Mesenchymal stem cell (in vitro differentiated cells and primary cell): ENCODE data around the gene DEPDC1B.
A peak's percentile ranks its signal among the peaks of the same experiment; 100 is the strongest.

ENCODE experiments used
- DNase-seq: peaks from one replicate; pipeline ENCODE4 v3.0.0-alpha.2; 2013
- H2AFZ ChIP-seq: one replicate; pipeline ENCODE4 v1.6.1; 2013; ENCODE audit warnings: low read depth, mild to moderate bottlenecking, control low read depth, inconsistent platforms, low read length, moderate library complexity
- H2AK5ac ChIP-seq: 2 replicates; pipeline ENCODE4 v1.6.1; 2013; ENCODE audit warnings: low read length, moderate library complexity, mild to moderate bottlenecking, inconsistent platforms; ENCODE audit not compliant: severe bottlenecking
- H2BK120ac ChIP-seq: one replicate; pipeline ENCODE4 v1.6.1; 2013; ENCODE audit warnings: low read depth, mild to moderate bottlenecking, inconsistent platforms, low read length, moderate library complexity
- H2BK12ac ChIP-seq, 2 experiments: one replicate each; pipeline ENCODE4 v1.6.1; 2013; ENCODE audit warnings: inconsistent platforms in 2 of 2, low read length in 2 of 2, mild to moderate bottlenecking in 2 of 2, moderate library complexity in 2 of 2, control low read depth in 1 of 2
- H2BK15ac ChIP-seq: one replicate; pipeline ENCODE4 v1.6.1; 2013; ENCODE audit warnings: mild to moderate bottlenecking, low read depth, inconsistent platforms; ENCODE audit not compliant: poor library complexity, severe bottlenecking
- H2BK5ac ChIP-seq: 2 replicates; pipeline ENCODE4 v1.6.1; 2013; ENCODE audit warnings: low read depth, mild to moderate bottlenecking, low read length, control low read depth, inconsistent platforms; ENCODE audit not compliant: poor library complexity, severe bottlenecking
- H3K14ac ChIP-seq, 2 experiments: one replicate each; pipeline ENCODE4 v1.6.1; 2013; ENCODE audit warnings: inconsistent platforms in 2 of 2, low read length in 2 of 2, control low read depth in 1 of 2, mild to moderate bottlenecking in 1 of 2, moderate library complexity in 1 of 2
- H3K18ac ChIP-seq, 2 experiments: one replicate each; pipeline ENCODE4 v1.6.1; 2013; ENCODE audit warnings: inconsistent platforms in 2 of 2, low read length in 2 of 2, control low read depth in 1 of 2, low read depth in 1 of 2, mild to moderate bottlenecking in 1 of 2
- H3K23ac ChIP-seq, 2 experiments: one replicate each; pipeline ENCODE4 v1.6.1; 2013; ENCODE audit warnings: inconsistent platforms in 2 of 2, low read length in 2 of 2, mild to moderate bottlenecking in 2 of 2, moderate library complexity in 2 of 2, control low read depth in 1 of 2
- H3K27ac ChIP-seq: 2 replicates; pipeline ENCODE4 v1.5.1; 2013; ENCODE audit warnings: mild to moderate bottlenecking, moderate library complexity, low read length, control low read depth, inconsistent platforms; ENCODE audit not compliant: poor library complexity, severe bottlenecking
- H3K27me3 ChIP-seq, 2 experiments: 2 replicates each; pipeline versions ENCODE4 v1.6.1 to v1.7.0; 2013; ENCODE audit warnings: low read length in 2 of 2, mild to moderate bottlenecking in 2 of 2, moderate library complexity in 2 of 2, control low read depth in 1 of 2, inconsistent platforms in 1 of 2; ENCODE audit not compliant: control insufficient read depth in 1 of 2, insufficient read depth in 1 of 2
- H3K36me3 ChIP-seq, 2 experiments: 2 replicates each; pipeline versions ENCODE4 v1.6.1 to v1.7.0; 2013; ENCODE audit warnings: low read length in 2 of 2, control low read depth in 1 of 2, inconsistent platforms in 1 of 2, low read depth in 1 of 2, mild to moderate bottlenecking in 1 of 2; ENCODE audit not compliant: insufficient read depth in 2 of 2, control insufficient read depth in 1 of 2
- H3K4ac ChIP-seq, 2 experiments: one replicate each; pipeline ENCODE4 v1.6.1; 2013; ENCODE audit warnings: inconsistent platforms in 2 of 2, low read length in 2 of 2, mild to moderate bottlenecking in 2 of 2, moderate library complexity in 2 of 2, control low read depth in 1 of 2, low read depth in 1 of 2
- H3K4me1 ChIP-seq: 2 replicates; pipeline ENCODE4 v1.6.1; 2013; ENCODE audit warnings: low read depth, low read length, control low read depth; ENCODE audit not compliant: control insufficient read depth, insufficient read depth
- H3K4me2 ChIP-seq: 2 replicates; pipeline ENCODE4 v1.6.1; 2013; ENCODE audit warnings: low read length, mild to moderate bottlenecking, inconsistent platforms; ENCODE audit not compliant: poor library complexity, severe bottlenecking
- H3K4me3 ChIP-seq, 2 experiments: 2 replicates each; pipeline versions ENCODE4 v1.5.1 to v1.7.0; 2013; ENCODE audit warnings: low read length in 2 of 2, mild to moderate bottlenecking in 2 of 2, control low read depth in 1 of 2, low read depth in 1 of 2; ENCODE audit not compliant: insufficient read depth in 1 of 2
- H3K79me1 ChIP-seq: replicated peaks from 2 replicates; pipeline ENCODE4 v1.6.1; 2013; ENCODE audit warnings: mild to moderate bottlenecking, control low read depth, low read length, inconsistent platforms; ENCODE audit not compliant: poor library complexity, severe bottlenecking
- H3K9ac ChIP-seq: 2 replicates; pipeline ENCODE4 v1.7.0; 2013; ENCODE audit warnings: mild to moderate bottlenecking, low read length, moderate library complexity
- H3K9me3 ChIP-seq: 2 replicates; pipeline ENCODE4 v1.7.0; 2013; ENCODE audit warnings: mild to moderate bottlenecking, low read length; ENCODE audit not compliant: control insufficient read depth
- H4K8ac ChIP-seq: one replicate; pipeline ENCODE4 v1.6.1; 2013; ENCODE audit warnings: inconsistent platforms, mild to moderate bottlenecking, low read length, moderate library complexity
- H4K91ac ChIP-seq: one replicate; pipeline ENCODE4 v1.6.1; 2013; ENCODE audit warnings: mild to moderate bottlenecking, low read length, inconsistent platforms
- WGBS: methylation state at CpG from one replicate; pipeline ENCODE4 v1.1.7; 2013; ENCODE audit warnings: mixed read lengths; 5-methylcytosine and 5-hydroxymethylcytosine counted together

The DEPDC1B gene

GRCh38 chr5:60638300-60638699 lies 61.7 kb downstream of the DEPDC1B start:
- H3K36me3 ChIP-seq, result no peaks in the 10 kb centered on the region
- no peak overlapping the region for H2BK120ac ChIP-seq
- H2BK12ac ChIP-seq, result no peak overlapping the region
- H2BK5ac ChIP-seq, result no peak overlapping the region
- no peaks in the 10 kb centered on the region for H3K9me3 ChIP-seq
- H3K23ac ChIP-seq, result no peak overlapping the region
- no peak overlapping the region for H3K27ac ChIP-seq
- H4K91ac ChIP-seq, result no peak overlapping the region
- H2AFZ ChIP-seq, result no peak overlapping the region
- no peak for DNase-seq
- H3K79me1 ChIP-seq, result no peaks in the 10 kb centered on the region
- peaks cover 2% of the 10 kb centered on the region for H3K4me1 ChIP-seq
- no peak overlapping the region for H3K4me2 ChIP-seq
- no peak overlapping the region for H4K8ac ChIP-seq
- H3K4ac ChIP-seq, result no peak overlapping the region
- H2AK5ac ChIP-seq, result no peak overlapping the region
- no peak overlapping the region for H3K14ac ChIP-seq
- no peak overlapping the region for H3K9ac ChIP-seq
- no peak overlapping the region for H3K18ac ChIP-seq
- H3K4me3 ChIP-seq, result no peak overlapping the region
- H2BK15ac ChIP-seq, result no peak overlapping the region
- no peaks in the 10 kb centered on the region for H3K27me3 ChIP-seq

- no peak overlapping the region for H3K18ac ChIP-seq
- WGBS, result no CpG with 5 or more reads among the region's 4 CpGs
- no peak overlapping the region for H2BK120ac ChIP-seq
- no peak overlapping the region for H2AK5ac ChIP-seq
- H4K8ac ChIP-seq, result no peak overlapping the region
- H3K36me3 ChIP-seq, result peaks cover 0 to 5% of the 10 kb centered on the region in 2 experiments
- no peaks in the 10 kb centered on the region for H3K9me3 ChIP-seq
- H3K27ac ChIP-seq, result no peak overlapping the region
- H3K27me3 ChIP-seq, result no peaks in the 10 kb centered on the region
- H3K4me2 ChIP-seq, result no peak overlapping the region
- DNase-seq, result no peak
- no peak overlapping the region for H2AFZ ChIP-seq
- no peak overlapping the region for H3K14ac ChIP-seq
- peaks cover 2% of the 10 kb centered on the region for H3K4me1 ChIP-seq
- H3K9ac ChIP-seq, result no peak overlapping the region
- no peaks in the 10 kb centered on the region for H3K79me1 ChIP-seq
- no peak overlapping the region for H3K4me3 ChIP-seq
- no peak overlapping the region for H3K4ac ChIP-seq
- no peak overlapping the region for H2BK5ac ChIP-seq
- H4K91ac ChIP-seq, result no peak overlapping the region
- H2BK15ac ChIP-seq, result no peak overlapping the region
- H2BK12ac ChIP-seq, result no peak overlapping the region
- H3K23ac ChIP-seq, result no peak overlapping the region
Observed at GRCh38 chr5:60636644-60637043, 63.3 kb downstream of the DEPDC1B start.

- Histone ChIP-seq H4K91ac (no peak overlapping the region), H2AFZ (no peak overlapping the region), H3K27ac (no peak overlapping the region), H3K9me3 (no peaks in the 10 kb centered on the region), H3K4me1 (peaks cover 2% of the 10 kb centered on the region), H3K18ac (no peak overlapping the region), H2AK5ac (no peak overlapping the region), H3K27me3 (no peaks in the 10 kb centered on the region), H3K4ac (no peak overlapping the region), H4K8ac (no peak overlapping the region), H2BK5ac (no peak overlapping the region), H2BK12ac (no peak overlapping the region), H2BK15ac (no peak overlapping the region), H3K4me2 (no peak overlapping the region), H3K9ac (no peak overlapping the region), H2BK120ac (no peak overlapping the region), H3K36me3 (peaks cover 0 to 5% of the 10 kb centered on the region in 2 experiments), H3K14ac (no peak overlapping the region), H3K23ac (no peak overlapping the region), H3K79me1 (no peaks in the 10 kb centered on the region), H3K4me3 (no peak overlapping the region)
- no peak for DNase-seq
- 94% methylated on average over 1 of the region's 1 CpG for WGBS
Observed at GRCh38 chr5:60636001-60636400, 64.0 kb downstream of the DEPDC1B start.

- no peak overlapping the region for H3K27ac ChIP-seq
- no peak overlapping the region for H4K91ac ChIP-seq
- no peak overlapping the region for H2AFZ ChIP-seq
- H4K8ac ChIP-seq, result no peak overlapping the region
- H3K9me3 ChIP-seq, result no peaks in the 10 kb centered on the region
- no peak overlapping the region for H3K9ac ChIP-seq
- H3K14ac ChIP-seq, result no peak overlapping the region
- no peak overlapping the region for H2BK12ac ChIP-seq
- H3K23ac ChIP-seq, result no peak overlapping the region
- no peaks in the 10 kb centered on the region for H3K27me3 ChIP-seq
- H2BK120ac ChIP-seq, result no peak overlapping the region
- no peak overlapping the region for H3K4me3 ChIP-seq
- no peaks in the 10 kb centered on the region for H3K79me1 ChIP-seq
- H3K4me1 ChIP-seq, result peaks cover 2% of the 10 kb centered on the region
- whole genome bisulfite sequencing, result 85% methylated on average over 2 of the region's 6 CpGs
- peaks cover 0 to 8% of the 10 kb centered on the region in 2 experiments for H3K36me3 ChIP-seq
- no peak overlapping the region for H2BK5ac ChIP-seq
- H2AK5ac ChIP-seq, result no peak overlapping the region
- no peak overlapping the region for H2BK15ac ChIP-seq
- DNase-seq, result peak; percentile 26
- H3K4me2 ChIP-seq, result no peak overlapping the region
- H3K4ac ChIP-seq, result no peak overlapping the region
- H3K18ac ChIP-seq, result no peak overlapping the region
Observed at GRCh38 chr5:60634051-60634450, 65.9 kb downstream of the DEPDC1B start.
